Measurements from ENCODE around the gene LAMTOR3. TPM values are rescaled to one million over a fixed set of nuclear protein-coding genes. Genes with fewer than 3 reads are reported as not detected.

Gene LAMTOR3
- total RNA-seq, 1 experiment from 2014 or later: 30.6 TPM

GRCh38 chr4:99835942-99836341 is 58.3 kb downstream of the LAMTOR3 start:
- Histone ChIP-seq H2BK12ac (ENCODE audit: insufficient read length, low read depth, low read length) (no peak overlapping the region), H2BK120ac (ENCODE audit: low read depth, low read length, poor library complexity, severe bottlenecking) (no peak overlapping the region), H3K23ac (ENCODE audit: insufficient read length, low read depth, low read length) (no peak overlapping the region), H3K79me1 (ENCODE audit: insufficient read depth, low read depth, low read length, poor library complexity, severe bottlenecking) (no peaks in the 10 kb centered on the region), H2AK5ac (ENCODE audit: insufficient read length, low read length) (no peak overlapping the region), H3K4me2 (ENCODE audit: insufficient read depth, insufficient read length, low read length) (no peak overlapping the region), H3K56ac (ENCODE audit: insufficient read length, low read depth, low read length) (no peak overlapping the region), H3K23me2 (ENCODE audit: insufficient read length, low read depth, low read length, poor library complexity, severe bottlenecking) (no peaks in the 10 kb centered on the region), H3K27ac (ENCODE audit: insufficient read length, low read depth, low read length) (no peak overlapping the region), H3K9me3 (ENCODE audit: control insufficient read depth, low read depth, low read length) (no peaks in the 10 kb centered on the region), H2BK15ac (ENCODE audit: low read depth, low read length) (no peak overlapping the region), H4K5ac (ENCODE audit: insufficient read length, low read depth, low read length) (no peak overlapping the region), H2AFZ (ENCODE audit: low read length) (no peak overlapping the region), H4K91ac (ENCODE audit: insufficient read length, low read depth, low read length) (no peak overlapping the region), H3K14ac (ENCODE audit: insufficient read depth, low read length) (no peak overlapping the region), H3K4me1 (ENCODE audit: insufficient read depth, low read length) (no peaks in the 10 kb centered on the region), H4K20me1 (ENCODE audit: control insufficient read depth, insufficient read depth, insufficient read length) (no peaks in the 10 kb centered on the region), H3K27me3 (ENCODE audit: insufficient read depth, low read length) (no peaks in the 10 kb centered on the region), H3K79me2 (ENCODE audit: insufficient read depth, low read length) (no peaks in the 10 kb centered on the region), H3K18ac (ENCODE audit: insufficient read length, low read depth, low read length) (no peak overlapping the region), H3T11ph (ENCODE audit: low read length) (no peak overlapping the region), H3K9ac (ENCODE audit: extremely low read depth, insufficient read length, low read length) (no peak overlapping the region), H3K4ac (ENCODE audit: low read depth, low read length) (no peak overlapping the region), H2BK20ac (ENCODE audit: low read depth, low read length, poor library complexity, severe bottlenecking) (no peak overlapping the region), H2BK5ac (ENCODE audit: insufficient read length, low read length) (no peak overlapping the region), H4K8ac (replicated peaks; ENCODE audit: insufficient read length, low read depth, low read length) (no peak overlapping the region)
- TF ChIP-seq CTCF (conservative IDR thresholded peaks at IDR 0.05): no peak
- H3K4me1 Mint-ChIP-seq: no peaks in the 10 kb centered on the region
- no peak overlapping the region for H3K27ac Mint-ChIP-seq
- no CpG with 5 or more reads among the region's 2 CpGs for WGBS (ENCODE audit: extremely low coverage, insufficient read length, low lambda C conversion rate)
- H3K9me3 Mint-ChIP-seq: no peaks in the 10 kb centered on the region
- H3K27me3 Mint-ChIP-seq (ENCODE audit: low read depth): no peaks in the 10 kb centered on the region; the same call in 1 of the 2 replicates
- DNase-seq: no peak
- H3K4me3 Mint-ChIP-seq: no peak overlapping the region
- H3K36me3 Mint-ChIP-seq (ENCODE audit: insufficient read depth in 1 of 3, low read depth in 3 of 3): no peaks in the 10 kb centered on the region

Data from H9 (cell line).